ENCODE results near the gene ACTA2.
"Not testable (repeated sequence)": the region's sequence is repeated elsewhere in the genome, so short reads cannot be mapped to it uniquely, and the experiment has no call there.

The ACTA2 gene

DNA sequence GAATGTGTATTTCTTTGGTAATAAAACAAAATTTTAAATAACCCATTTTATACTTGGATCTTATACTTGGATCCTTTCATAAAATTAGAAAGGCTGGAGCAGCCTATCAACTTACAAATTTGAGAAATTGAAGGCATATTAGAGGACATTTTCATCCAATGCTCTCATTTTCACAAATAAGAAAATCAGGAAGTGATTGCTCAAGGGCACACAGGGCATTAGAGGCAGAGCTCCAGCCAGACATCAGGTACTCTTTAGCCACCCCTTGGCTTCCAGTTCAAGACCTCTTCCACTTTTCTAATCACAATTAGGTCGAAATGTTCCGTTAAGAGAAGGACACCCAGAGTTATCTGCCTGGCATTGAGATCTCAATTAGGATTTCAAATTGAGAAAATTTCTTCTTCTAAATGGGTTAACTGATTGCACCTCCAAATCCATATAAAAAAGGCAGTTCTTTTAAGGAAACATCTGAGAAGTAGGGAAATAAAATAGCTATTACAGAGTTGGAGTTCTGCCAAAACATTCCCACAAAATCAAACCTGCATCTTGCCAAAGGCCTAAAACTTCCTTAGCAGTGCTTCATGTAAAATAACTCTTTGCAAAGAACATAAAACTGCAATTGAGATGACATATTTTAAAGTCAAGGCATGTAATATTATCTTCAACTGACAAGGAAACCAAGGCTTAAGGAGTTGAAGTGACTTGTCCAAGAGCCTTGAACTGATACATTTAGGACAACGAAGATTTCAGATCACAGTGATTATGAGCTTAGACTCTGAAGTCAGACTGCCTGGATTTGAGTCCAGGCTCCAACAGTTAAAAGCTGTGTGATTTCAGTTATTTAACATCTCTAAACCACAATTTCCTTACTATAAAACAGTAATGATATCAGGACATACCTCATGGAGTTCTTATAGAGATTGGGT lies 2.4 kb downstream of the ACTA2 start:
- DNase-seq (ENCODE audit: low spot score): no peak

DNA sequence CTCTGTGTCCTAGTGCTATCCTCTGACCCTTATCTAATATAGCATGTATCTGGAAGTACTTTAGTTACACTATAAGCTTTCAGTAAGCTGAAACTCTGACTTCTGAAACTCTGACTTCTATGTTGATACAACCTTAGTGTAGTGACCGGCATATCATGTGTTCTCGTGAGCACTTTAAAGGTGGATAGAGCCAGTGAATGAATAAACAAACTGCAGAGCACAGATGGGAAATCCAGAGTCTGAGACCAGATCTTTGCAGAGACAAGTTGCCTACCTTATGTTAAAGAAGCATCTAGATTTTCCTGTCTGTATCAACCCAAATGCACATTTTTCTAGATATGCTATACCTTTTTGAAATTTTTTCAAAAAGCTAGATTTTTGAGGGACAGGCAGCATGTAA lies 3.5 kb downstream of the ACTA2 start:
- no peak for DNase-seq (ENCODE audit: low spot score)

DNA sequence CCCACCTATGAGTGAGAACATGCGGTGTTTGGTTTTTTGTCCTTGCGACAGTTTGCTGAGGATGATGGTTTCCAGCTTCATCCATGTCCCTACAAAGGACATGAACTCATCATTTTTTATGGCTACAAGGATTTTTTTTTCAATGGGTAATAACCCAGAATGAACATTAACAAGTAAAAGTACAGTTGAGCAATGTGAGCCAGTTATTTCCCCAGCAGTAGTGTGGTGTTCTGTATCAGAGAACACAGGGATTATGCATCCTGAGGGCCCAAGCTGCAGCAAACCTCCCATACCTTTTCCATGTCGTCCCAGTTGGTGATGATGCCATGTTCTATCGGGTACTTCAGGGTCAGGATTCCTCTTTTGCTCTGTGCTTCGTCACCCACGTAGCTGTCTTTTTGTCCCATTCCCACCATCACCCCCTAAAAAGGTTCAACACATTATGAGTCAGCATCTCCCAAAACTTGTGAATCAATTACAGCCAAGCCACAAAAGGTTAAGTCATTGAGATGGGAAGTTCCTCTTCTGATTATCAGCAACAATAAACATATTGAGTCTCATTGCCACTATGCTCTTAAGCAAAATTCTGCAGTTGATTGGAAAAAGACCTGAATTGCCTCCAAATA lies 5.5 kb downstream of the ACTA2 start:
- no peak for DNase-seq (ENCODE audit: low spot score)

DNA sequence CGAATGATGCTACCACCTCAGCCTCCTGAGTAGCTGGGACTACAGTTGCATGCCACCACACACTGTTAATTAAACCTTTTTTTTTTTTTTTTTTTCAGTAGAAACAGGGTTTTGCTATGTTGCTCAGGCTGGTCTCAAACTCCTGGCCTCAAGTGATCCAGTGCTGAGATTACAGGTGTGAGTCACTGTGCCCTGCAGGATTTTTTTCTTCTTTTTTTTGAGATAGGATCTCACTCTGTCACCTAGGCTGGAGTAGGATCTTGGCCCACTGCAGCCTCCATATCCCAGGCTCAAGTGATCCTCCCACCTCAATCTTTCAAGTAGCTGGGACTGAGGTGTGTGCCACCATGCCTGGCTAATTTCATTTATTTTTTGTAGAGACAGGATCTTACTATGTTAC lies 6.4 kb downstream of the ACTA2 start:
- DNase-seq (ENCODE audit: low spot score): no peak

DNA sequence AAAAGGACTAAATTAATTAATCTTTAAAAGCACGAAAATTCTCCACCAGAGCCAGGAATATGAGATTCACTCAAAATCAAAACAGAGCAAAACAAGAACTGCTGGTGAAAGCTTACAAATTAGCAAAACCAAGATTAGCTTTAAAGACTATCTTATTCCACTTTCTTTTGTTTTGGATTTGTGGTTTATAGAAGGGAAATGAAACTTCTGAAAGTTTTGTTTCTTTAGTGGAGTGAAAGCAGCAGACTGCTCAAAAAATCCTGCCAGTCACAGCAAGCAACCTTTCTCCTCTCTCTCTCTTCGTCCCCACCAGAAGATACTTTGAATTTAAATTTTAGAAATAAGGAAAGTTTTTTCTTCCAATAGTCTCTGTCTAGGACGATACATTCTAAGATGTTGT lies 7.8 kb downstream of the ACTA2 start:
- DNase-seq (ENCODE audit: low spot score): no peak

DNA sequence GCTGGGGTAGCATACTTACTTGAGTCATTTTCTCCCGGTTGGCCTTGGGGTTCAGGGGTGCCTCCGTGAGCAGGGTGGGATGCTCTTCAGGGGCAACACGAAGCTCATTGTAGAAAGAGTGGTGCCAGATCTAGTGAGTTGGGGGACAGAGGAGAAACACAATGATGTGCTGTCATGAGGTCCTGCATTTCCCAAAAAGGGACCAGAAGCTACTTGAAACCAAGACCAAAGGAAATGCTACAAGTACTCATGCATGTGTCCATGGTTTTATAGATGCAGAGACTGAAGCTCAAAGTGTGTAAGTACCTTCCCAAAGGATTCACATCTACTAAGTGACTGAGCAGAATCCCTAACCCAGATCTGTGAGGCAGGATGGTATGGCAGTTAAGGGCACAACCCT lies 8.8 kb downstream of the ACTA2 start:
- DNase-seq (ENCODE audit: low spot score): no peak

DNA sequence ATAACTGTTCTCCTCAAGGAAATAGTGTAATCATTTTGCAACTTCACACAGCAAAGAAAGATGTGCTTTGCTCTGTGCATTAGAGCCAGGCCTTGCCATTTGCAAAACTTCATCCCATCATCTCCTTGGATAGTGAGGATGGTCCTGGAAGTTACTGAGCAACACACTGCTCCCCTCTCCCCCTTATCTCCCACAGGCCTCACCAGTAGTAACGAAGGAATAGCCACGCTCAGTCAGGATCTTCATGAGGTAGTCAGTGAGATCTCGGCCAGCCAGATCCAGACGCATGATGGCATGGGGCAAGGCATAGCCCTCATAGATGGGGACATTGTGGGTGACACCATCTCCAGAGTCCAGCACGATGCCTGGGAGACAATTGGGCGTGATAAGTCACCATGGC lies 11.5 kb downstream of the ACTA2 start:
- DNase-seq (ENCODE audit: low spot score): no peak

DNA sequence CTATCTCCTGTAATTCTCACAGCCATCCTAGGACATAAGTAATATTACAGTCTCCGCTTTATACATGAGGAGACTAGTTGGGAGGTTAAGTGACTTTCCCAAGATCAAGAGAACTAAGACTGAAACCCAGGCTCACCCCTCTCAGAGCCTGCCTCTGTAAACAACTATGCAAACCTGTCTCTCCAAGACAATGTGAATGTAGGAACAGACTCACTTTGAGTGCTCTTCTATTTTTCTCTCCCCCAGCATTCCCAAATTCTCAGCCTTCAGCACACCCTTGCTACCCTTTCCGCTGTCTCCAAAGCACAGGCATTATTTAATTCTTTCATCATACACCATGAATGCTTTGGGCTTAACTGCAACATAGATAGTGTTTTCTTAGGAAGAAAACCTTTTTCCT lies 13.6 kb downstream of the ACTA2 start:
- no peak for DNase-seq (ENCODE audit: low spot score)

DNA sequence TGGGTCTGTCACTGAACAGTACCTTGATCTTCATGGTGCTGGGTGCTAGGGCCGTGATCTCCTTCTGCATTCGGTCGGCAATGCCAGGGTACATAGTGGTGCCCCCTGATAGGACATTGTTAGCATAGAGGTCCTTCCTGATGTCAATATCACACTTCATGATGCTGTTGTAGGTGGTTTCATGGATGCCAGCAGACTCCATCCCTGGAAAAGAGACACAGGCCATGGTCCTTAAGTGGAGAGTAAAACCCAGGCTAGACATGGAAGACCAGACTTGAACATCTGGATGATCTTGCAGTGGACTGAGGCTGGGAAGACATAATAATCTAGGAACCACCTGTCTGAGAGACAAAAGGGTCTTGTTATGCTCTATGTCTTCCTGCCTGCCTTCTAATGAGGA lies 14.5 kb downstream of the ACTA2 start:
- DNase-seq (ENCODE audit: low spot score): no peak

DNA sequence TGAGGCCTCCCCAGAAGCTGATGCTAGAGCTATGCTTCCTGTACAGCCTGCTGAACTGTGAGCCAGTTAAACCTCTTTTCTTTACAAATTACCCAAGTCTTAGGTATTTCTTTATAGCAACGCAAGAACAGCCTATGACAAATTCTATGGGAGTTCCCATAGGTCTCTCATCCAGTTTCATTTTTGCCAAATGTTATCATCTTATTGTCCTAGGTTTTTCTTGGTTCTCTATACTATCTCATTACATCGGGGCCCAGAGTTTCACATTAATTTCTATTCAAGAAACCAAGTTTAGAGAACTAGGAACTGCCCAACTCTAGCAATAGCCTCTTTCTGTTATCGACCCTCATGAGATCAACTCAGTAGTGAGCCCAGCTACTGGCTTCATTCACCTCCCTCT lies 15.9 kb downstream of the ACTA2 start:
- no peak for DNase-seq (ENCODE audit: low spot score)

DNA sequence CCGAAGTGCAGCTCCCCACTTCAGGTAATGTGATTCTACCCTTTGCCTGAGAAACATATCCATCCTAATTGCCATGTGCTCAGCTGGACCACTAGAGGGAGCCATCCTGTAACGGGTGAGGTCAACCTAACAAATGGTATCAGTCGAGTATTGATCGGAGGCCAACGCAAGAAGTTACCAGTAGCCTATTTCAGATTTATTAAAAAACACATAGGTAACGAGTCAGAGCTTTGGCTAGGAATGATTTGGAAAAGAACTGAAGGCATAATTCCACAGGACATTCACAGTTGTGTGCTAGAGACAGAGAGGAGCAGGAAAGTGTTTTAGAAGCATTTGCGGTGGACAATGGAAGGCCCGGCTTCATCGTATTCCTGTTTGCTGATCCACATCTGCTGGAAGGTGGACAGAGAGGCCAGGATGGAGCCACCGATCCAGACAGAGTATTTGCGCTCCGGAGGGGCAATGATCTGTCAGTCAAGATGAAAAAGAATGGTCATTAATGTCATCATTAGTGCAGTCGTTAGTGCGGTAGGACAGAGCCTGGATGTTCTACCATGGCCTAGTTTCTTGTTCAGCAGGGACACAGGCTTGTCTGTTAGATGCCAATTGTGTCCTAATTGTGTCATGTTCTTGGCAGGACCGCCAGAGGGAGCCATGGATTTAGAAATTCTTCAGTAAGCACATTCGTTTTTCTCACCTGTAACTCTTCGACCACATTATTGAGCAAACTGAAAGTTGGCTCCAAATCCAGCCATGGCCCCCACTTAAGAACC lies 17.5 kb downstream of the ACTA2 start:
- DNase-seq (ENCODE audit: low spot score): peak; percentile 84

DNA sequence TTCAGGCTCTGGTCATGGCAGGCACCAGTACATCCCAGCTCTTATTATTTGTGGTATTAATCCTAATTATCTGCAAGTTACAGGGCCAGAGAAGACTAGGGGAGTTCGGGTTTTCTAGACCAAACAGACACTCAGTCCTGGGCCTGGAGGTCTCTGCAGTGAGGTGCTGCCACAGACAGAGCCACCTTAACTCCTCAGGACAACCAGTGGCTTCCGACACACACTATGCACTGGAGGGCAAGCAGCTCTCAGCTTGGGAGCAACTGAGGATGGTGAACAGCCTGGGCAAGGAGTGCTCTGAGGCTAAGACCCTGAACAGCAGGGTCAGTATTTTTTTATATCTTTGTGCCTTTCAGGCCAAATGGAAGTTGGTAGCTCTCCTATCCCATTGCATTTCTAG lies 19.0 kb downstream of the ACTA2 start:
- DNase-seq (ENCODE audit: low spot score): no peak

DNA sequence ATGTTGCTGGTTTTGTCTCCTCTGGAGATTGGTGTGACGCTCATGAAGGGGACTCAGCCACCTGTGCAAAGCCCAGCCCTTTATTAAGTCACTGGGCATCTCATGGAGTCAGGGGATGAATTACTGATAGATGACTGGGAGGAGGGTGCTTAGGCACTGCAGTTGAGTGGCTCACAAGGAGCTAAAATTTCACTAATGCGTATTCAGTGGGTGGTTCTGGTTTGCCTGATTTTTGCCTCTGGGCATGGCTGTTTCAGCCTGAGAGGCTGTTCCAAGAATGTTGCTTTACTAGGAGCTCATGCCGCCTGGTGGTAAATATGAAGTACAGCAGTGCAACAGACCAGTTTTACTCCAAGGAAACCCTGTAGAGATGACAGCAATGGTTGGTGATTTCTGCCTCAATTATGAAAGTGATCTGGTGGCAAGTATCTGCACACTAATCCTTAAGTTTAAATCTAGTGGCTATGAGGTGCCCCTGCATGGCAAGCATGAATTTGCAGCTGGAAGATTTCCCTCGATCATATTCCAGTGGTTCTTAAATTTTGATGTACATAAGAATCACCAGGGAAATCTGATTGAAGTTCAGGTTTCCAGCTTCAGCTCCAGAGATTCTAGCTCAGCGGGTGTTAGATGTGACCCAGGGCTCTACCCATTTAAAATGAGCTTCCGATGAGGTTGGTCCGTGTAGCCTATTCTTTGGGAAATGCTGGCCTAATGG lies 19.9 kb downstream of the ACTA2 start:
- peak; percentile 53 for DNase-seq (ENCODE audit: low spot score)

DNA sequence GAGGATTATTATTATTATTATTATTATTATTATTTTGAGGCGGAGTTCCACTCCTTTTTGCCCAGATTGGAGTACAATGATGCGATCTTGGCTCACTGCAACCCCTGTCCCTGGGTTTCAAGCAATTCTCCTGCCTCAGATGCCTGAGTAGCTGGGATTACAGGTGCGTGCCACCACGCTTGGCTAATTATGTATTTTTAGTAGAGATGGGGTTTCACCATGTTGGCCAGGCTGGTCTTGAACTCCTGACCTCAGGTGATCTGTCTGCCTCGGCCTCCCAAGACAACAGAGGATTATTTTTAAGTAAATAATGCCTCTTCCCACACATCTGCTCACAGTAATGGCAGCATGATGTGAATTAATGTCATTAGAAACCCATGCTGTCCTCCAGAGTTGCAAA lies 20.5 kb downstream of the ACTA2 start:
- not testable (repeated sequence) for DNase-seq (ENCODE audit: low spot score)

DNA sequence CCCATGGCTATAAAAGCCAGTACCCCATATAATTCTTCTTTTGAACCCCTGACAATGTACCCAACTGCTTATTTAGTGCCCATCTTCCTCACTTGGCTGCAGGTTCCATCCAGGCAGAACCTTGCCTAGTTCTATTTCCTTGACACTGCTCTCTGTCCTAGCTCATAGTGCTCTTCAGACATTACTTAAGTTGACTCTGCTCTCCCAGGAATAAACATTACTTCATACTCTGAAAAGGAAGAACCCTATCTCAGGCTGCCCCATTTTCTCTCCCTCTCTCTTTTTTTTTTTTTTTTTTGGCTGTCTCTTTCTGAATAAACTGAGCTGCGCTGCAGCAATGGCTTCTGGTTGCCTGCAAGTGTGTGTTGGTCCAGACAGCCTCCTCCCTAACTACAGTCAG lies 21.0 kb downstream of the ACTA2 start:
- no peak for DNase-seq (ENCODE audit: low spot score)

DNA sequence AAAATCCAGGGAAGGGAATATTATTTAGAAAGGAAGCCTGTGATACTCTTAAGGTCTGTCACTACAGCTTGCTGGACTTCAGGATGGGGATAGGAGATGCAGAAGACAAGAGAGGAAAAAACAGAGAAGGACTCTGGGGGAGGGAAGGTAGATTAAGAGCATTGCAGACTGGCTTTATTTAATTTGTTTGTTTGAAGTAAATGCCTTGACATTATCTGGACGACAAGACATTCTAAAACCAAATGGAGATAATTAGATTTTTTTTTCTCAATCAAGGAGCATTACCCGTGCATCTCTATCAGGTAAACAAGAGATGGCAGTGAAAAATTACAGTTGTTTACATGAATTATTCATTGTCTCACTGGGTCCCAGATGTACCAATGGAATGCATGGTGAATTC lies 24.3 kb downstream of the ACTA2 start:
- DNase-seq (ENCODE audit: low spot score): no peak

DNA sequence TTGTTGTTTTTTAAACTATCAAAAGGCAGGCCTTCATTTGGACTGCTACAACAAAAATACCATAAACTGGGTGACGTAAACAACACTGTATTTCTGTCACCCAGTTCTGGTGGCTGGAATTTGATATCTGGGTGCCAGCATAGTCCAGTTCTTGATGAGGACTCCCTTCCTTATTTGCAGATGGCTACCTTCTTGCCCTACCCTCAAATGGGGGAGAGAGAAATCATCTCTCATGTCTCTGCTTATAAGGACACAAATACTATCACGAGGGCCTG lies 25.2 kb downstream of the ACTA2 start:
- DNase-seq (ENCODE audit: low spot score): no peak

DNA sequence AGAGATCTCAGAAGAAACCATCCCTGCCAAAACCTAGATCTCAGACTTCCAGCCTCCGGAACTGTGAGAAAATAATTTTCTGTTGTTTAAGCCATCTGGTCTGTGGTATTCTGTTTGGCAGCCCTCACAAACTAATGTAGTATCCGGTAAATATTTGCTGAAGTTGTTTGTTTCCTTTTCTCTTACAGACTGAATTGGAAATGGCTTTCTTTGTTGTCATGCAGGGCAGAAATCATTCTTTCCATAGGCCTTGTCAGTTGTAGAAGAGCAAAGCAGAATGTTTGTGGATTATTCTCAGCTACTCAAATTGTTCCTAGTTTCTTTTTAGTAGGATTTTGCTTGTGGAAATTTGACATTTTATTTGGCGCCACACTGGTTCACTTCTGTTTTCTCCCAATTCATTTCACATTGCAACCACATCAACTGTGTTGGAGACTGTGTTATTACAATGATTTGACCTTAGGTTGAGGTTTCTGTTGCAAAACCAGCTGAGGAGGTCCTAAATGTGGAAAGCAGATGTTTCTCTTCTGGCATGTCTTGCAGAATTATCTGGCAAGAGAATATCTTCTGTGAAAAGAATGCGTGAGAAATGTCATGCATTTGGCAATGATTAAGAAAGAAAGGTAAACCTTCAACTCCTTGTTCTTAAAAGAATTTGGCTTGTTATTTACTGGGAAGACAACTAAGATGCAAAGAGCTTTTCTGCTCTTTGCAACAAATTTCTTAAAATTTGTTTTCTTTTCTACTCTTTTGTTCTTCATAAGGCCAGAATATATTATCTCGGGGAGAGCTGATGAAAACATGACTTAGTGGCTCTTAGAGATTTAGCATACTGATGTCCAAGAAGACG lies 25.8 kb downstream of the ACTA2 start:
- no peak for DNase-seq (ENCODE audit: low spot score)

DNA sequence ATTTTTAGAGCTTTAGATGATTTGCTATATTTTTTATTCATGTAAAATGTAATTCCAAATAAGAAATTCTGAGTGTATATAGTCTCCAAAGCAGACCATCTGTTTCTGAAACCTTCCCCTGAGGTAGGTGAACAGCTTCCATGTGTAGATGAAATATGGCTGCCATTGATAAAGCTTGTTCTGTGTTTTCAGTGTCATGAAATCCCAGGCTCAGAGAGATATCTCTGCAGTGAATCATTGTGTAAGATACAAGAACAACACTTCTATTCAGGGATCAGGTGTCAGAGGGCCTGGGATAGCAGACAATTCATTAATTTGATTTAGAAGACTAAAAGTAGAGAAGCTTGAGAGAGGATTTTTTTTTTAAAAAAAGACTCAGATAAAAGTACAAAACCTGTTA lies 29.1 kb downstream of the ACTA2 start:
- DNase-seq (ENCODE audit: low spot score): no peak

DNA sequence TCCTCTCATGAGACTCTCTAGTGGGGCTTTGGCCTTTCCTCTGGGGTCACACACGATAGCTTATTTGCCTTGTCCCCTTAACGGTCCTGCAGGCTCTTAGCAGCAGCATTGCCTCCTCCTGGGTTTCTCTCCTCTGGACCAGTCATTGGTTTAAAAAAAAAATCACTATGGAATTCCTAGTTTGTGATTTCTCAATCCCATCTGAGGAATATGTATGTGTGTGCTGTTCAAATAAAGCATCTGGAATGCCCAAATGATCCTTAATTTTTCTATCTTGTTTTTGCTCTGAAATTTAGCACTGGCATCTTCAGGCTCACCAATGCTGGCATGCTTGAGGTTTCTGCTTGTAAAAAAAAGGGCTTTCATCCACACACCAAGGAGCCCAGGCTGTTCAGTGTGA lies 30.5 kb downstream of the ACTA2 start:
- DNase-seq (ENCODE audit: low spot score): no peak

DNA sequence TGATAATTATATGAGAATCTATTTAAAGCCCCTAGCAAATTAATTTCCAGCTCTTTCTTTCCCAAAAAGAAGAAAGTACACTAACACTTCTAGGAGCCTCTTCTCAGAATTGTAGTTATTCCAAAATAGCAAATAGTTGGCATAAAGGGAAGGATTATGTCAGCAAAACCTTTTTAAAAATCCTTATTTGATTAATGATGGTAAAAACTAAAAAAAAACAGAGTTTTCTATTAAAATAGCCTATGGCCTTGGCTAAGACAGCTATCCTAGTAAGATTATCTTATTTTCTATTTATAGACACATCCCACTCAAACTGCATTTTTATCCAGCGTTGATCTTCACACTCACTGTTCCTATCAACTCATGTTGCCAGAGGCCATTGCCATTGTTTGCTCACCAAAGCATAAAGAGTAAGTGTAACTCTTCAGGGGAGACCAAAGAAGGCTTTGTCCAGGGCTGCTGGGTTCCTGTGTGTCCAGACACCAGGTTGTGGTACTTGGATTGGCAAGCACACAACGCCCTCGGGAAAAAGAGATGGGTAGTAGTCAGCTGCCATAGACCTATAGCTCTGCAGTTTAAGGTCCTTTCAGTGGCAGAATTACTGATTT lies 31.5 kb downstream of the ACTA2 start:
- no peak for DNase-seq (ENCODE audit: low spot score)

Data from hematopoietic multipotent progenitor cell treated with erythropoietin and hydrocortisone succinate and interleukin-3 and kit ligand, for 15 days (in vitro differentiated cells).